Adrenal gland (tissue), 12 donors: ENCODE results near the gene IKZF3. TPM values are rescaled to one million over a fixed set of nuclear protein-coding genes. Genes with fewer than 3 reads are reported as not detected.

Source experiments
- DNase-seq, 7 donors: peaks; one replicate each; pipeline ENCODE4 v3.0.0-alpha.2; 2019 to 2020
- H3K27ac ChIP-seq, 5 donors: fragments of 200-600 bp; sonication (generic) in 4 of 5; 1 replicate in 3 of 5; 2 replicates in 2 of 5; pipeline versions ENCODE4 v1.5.1 to v1.8.0; 2016 to 2020; ENCODE audit warnings: mild to moderate bottlenecking in 1 of 5
- H3K27me3 ChIP-seq: fragments of 200-600 bp; 2 replicates; pipeline ENCODE4 v1.8.0; 2021
- H3K36me3 ChIP-seq, 2 donors: fragments of 200-600 bp; replicated peaks in 1 of 2; 1 replicate in 1 of 2; 2 replicates in 1 of 2; pipeline versions ENCODE4 v1.5.1 to v1.8.0; 2018 to 2022
- H3K4me1 ChIP-seq, 2 donors: fragments of 200-600 bp; replicated peaks in 1 of 2; 1 replicate in 1 of 2; 2 replicates in 1 of 2; pipeline versions ENCODE4 v1.5.1 to v1.8.0; 2018 to 2021
- H3K4me3 ChIP-seq, 4 donors: fragments of 200-600 bp; sonication (generic) in 3 of 4; one replicate each; pipeline ENCODE4 v1.5.1; 2016 to 2018
- H3K9me3 ChIP-seq, 3 donors: fragments of 200-600 bp; sonication (generic) in 1 of 3; replicated peaks in 1 of 3; 1 replicate in 2 of 3; 2 replicates in 1 of 3; pipeline versions ENCODE4 v1.5.1 to v1.8.0; 2016 to 2021
- POLR2A ChIP-seq, 2 donors: fragments of 450-650 bp; IDR thresholded peaks; one replicate each; pipeline ENCODE4 v1.6.1; 2017; ENCODE audit warnings: antibody characterized with exemption in 2 of 2, mild to moderate bottlenecking in 2 of 2, moderate library complexity in 1 of 2
- WGBS, 4 donors: extraction: QIAGEN DNeasy Blood & Tissue Kit in 2 of 4; methylation state at CpG; one replicate each; pipeline versions ENCODE4 v1.1.5 to v1.1.7; 2013 to 2017; 5-methylcytosine and 5-hydroxymethylcytosine counted together
- intact Hi-C, 2 donors: fragments of 100-400 bp; cut with DNase I; formaldehyde crosslinking; loops; one replicate each; pipeline versions ENCODE4 v1.14.1 to v1.15.0; 2022 to 2023
- polyA plus RNA-seq, 3 donors: library from polyadenylated mRNA; stranded (reverse); fragments of 200-250 nt in 2 of 3; fragments of 350-450 nt in 1 of 3; fragmentation: Illumina TruSeq in 1 of 3; extraction: RNeasy Lipid Tissue Mini Kit (QIAGEN cat#74804) in 1 of 3; gene quantifications; one replicate each; pipeline ENCODE4 v1.2.3, GENCODE V29; 2013 to 2014
- total RNA-seq, 9 donors: library from RNA; depleted of rRNA in 4 of 9; stranded (reverse); fragments of >200 nt in 4 of 9; fragments of 120-200 nt in 1 of 9; fragmentation: NEBNext Ultra II Directional in 1 of 9; extraction: Animal tissue kit (Norgen Biotek cat#: 25700) in 1 of 9; gene quantifications; one replicate each; pipeline versions ENCODE4 v1.1.0 to v1.2.4, GENCODE V29; 2013 to 2023
- TF ChIP-seq, protein P1 (sequence below), 6 experiments: fragments of 450-650 bp in 4 of 6; fragments of 200-600 bp in 2 of 6; sonication (generic) in 1 of 6; IDR thresholded peaks; 1 replicate in 5 of 6; 2 replicates in 1 of 6; pipeline versions ENCODE4 v1.5.1 to v1.8.0; 2016 to 2021; ENCODE audit warnings: antibody characterized with exemption in 6 of 6, mild to moderate bottlenecking in 2 of 6, moderate library complexity in 1 of 6
- donor health status: healthy with polysubstance abuse.
- donor health status: Bipolar disorder and iron deficiency.
- donor health status: DM: yes; HTN: yes; CAD: no.
- donor health status: DM: no; HTN: no; CAD: no.
- donor health status: DM: no; HTN: no; CAD: no.
- donor health status: DM: yes; HTN: yes; CAD: no.

The IKZF3 gene
- total and polyA plus RNA-seq, 12 donors = 0.06 to 3.6 (median 0.86) TPM

DNA sequence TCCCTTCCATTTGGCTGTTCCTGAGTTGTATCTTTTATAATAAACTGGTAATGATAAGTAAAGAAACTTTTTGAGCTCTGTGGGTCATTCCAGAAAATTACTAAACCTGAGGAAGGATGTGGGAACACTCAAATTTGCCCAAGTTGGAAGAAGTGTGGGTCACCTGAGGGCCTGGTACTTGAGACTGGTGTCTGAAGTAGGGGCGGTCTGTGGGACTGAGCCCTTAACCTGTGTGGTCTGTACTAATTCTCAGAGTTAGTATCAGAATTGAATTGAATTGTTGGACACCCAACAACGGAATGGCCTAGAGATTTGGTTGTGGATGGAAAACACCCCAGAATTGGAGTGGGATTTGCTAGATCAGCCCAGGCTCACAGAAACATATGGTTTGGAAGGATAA is 43.1 kb downstream of the IKZF3 start:
- intact Hi-C loops = no loop called here
- TF ChIP-seq, protein P1, sequence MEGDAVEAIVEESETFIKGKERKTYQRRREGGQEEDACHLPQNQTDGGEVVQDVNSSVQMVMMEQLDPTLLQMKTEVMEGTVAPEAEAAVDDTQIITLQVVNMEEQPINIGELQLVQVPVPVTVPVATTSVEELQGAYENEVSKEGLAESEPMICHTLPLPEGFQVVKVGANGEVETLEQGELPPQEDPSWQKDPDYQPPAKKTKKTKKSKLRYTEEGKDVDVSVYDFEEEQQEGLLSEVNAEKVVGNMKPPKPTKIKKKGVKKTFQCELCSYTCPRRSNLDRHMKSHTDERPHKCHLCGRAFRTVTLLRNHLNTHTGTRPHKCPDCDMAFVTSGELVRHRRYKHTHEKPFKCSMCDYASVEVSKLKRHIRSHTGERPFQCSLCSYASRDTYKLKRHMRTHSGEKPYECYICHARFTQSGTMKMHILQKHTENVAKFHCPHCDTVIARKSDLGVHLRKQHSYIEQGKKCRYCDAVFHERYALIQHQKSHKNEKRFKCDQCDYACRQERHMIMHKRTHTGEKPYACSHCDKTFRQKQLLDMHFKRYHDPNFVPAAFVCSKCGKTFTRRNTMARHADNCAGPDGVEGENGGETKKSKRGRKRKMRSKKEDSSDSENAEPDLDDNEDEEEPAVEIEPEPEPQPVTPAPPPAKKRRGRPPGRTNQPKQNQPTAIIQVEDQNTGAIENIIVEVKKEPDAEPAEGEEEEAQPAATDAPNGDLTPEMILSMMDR (IDR thresholded peaks at IDR 0.05) = no peak
- no peak for TF ChIP-seq POLR2A (IDR thresholded peaks at IDR 0.05)
- no peaks in the 10 kb centered on the region for H3K4me1 ChIP-seq

DNA sequence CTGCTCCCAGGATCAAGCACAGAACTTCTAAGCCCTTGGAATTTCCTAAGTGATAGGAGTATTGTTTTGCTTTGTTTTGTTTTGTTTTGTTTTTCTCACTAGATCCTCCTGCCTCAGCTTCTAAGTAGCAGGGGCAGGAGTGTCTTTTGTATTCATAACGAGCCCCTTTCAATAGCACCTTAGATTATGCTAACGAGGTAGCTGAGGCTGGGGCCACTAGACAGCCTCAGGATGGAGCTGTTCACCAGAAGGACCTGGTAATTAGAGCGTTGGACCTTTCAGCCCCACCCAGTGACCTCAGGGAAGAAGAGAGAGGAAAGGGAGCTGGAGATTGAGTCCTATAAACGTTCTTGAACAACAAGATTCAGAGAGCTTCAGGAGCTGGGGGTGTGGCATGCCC is 43.6 kb downstream of the IKZF3 start:
- Histone ChIP-seq H3K27ac (no peak overlapping the region), H3K36me3 (no peaks in the 10 kb centered on the region), H3K4me1 (no peaks in the 10 kb centered on the region), H3K9me3 (peaks cover 0 to 9% (median 0%) of the 10 kb centered on the region in 3 donors), H3K27me3 (peaks cover 11% of the 10 kb centered on the region), H3K4me3 (no peak overlapping the region)
- intact Hi-C loops = no loop called here
- no peak for TF ChIP-seq POLR2A (IDR thresholded peaks at IDR 0.05)
- TF ChIP-seq, protein P1 (IDR thresholded peaks at IDR 0.05) = no peak
- 31 to 45% (median 38%) methylated on average over 4 of the region's 4 CpGs for WGBS, 4 donors
- DNase-seq = no peak

More for the DNA sequence above, 43.1 kb downstream of the IKZF3 start:
- Histone ChIP-seq H3K27me3 (peaks cover 13% of the 10 kb centered on the region), H3K9me3 (peaks cover 0 to 9% (median 0%) of the 10 kb centered on the region in 3 donors), H3K36me3 (no peaks in the 10 kb centered on the region), H3K27ac (no peak overlapping the region), H3K4me3 (no peak overlapping the region)
- WGBS, 4 donors = 73 to 93% (median 89%) methylated on average over 2 of the region's 2 CpGs
- DNase-seq = no peak

DNA sequence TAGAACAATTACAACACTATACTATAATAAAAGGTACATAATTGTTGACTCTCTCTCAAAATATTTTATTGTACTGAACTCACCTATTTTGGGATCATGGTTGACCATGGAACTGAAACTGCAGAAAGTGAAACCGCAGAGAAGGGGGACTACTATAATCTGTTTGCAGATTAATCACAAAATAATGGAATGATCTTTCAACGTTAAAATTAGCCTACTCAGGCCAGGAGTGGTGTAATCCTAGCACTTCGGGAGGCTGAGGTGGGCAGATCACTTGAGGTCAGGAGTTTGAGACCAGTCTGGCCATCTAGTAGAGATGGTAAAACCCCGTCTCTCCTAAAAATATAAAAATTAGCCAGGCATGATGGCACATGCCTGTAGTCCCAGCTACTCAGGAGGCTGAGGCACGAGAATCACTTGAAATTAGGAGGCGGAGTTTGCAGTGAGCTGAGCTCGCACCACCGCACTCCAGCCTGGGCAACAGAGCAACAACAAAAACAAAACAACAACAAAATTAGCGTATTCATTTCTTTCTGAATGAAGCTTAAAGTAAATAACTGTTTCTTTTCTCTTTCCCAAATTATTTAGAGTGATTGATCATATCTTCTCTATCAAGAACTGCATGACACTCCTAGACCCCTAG is 45.6 kb downstream of the IKZF3 start:
- Histone ChIP-seq H3K9me3 (peaks cover 0 to 4% (median 0%) of the 10 kb centered on the region in 3 donors), H3K27me3 (peaks cover 5% of the 10 kb centered on the region), H3K36me3 (no peaks in the 10 kb centered on the region), H3K27ac (no peak overlapping the region), H3K4me1 (no peaks in the 10 kb centered on the region), H3K4me3 (no peak overlapping the region)
- DNase-seq = no peak
- intact Hi-C loops = loop anchor here in 1 of 2 donors (10.0 kb wide), 1 partner anchor 76 kb away; no protein-coding TSS in a partner anchor
- no peak for TF ChIP-seq POLR2A (IDR thresholded peaks at IDR 0.05)
- TF ChIP-seq, protein P1 (IDR thresholded peaks at IDR 0.05) = no peak
- WGBS, 4 donors = 69 to 78% (median 72%) methylated on average over 9 of the region's 9 CpGs

DNA sequence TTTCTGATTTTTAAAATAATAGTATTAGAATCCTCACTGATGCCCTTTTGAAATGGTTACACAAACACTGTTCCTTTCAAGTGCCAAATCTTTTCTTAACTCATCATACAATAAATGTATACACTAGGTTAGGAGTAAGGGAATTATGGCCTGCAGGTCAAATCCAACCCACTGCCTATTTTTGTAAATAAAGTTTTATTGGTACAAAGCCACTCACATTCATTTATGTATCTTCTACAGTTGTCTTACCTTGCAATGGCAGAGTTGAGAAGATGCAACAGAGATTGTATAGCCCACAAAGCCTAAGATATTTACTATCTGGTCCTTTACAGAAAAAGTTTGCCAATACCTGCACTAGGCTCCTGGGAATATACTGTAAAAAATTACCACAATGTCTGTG is 47.8 kb downstream of the IKZF3 start:
- Histone ChIP-seq H3K27ac (no peak overlapping the region), H3K4me3 (no peak overlapping the region), H3K27me3 (peaks cover 7% of the 10 kb centered on the region), H3K4me1 (no peaks in the 10 kb centered on the region), H3K36me3 (no peaks in the 10 kb centered on the region), H3K9me3 (no peaks in the 10 kb centered on the region)
- no peak for TF ChIP-seq POLR2A (IDR thresholded peaks at IDR 0.05)
- TF ChIP-seq, protein P1 (IDR thresholded peaks at IDR 0.05) = no peak
- intact Hi-C loops = loop anchor here in 1 of 2 donors (10.0 kb wide), 1 partner anchor 79 kb away; no protein-coding TSS in a partner anchor
- no peak for DNase-seq
